Smooth muscle cell (in vitro differentiated cells): ENCODE results near the gene ATG2B. TPM values are rescaled to one million over a fixed set of nuclear protein-coding genes. Genes with fewer than 3 reads are reported as not detected.

ENCODE experiments used
- DNase-seq: peaks from one replicate; lab custom pipeline; 2025; ENCODE audit not compliant: unreplicated experiment; lab: John Stamatoyannopoulos, UW
- H2AFZ ChIP-seq: fragments of 200-600 bp; sonication (generic); 2 replicates; pipeline ENCODE4 v1.6.0; 2016; ENCODE audit warnings: antibody characterized with exemption, low read depth, mild to moderate bottlenecking
- H3F3A ChIP-seq: fragments of 200-600 bp; sonication (generic); 2 replicates; pipeline ENCODE4 v1.6.0; 2017; ENCODE audit warnings: antibody characterized with exemption, low read depth
- H3K27ac ChIP-seq: fragments of 200-600 bp; sonication (generic); 2 replicates; pipeline ENCODE4 v1.5.1; 2016; ENCODE audit warnings: low read depth, mild to moderate bottlenecking
- H3K27me3 ChIP-seq: fragments of 200-600 bp; sonication (generic); 2 replicates; pipeline ENCODE4 v1.6.1; 2016; ENCODE audit warnings: low read depth, mild to moderate bottlenecking
- H3K36me3 ChIP-seq: fragments of 200-600 bp; sonication (generic); 2 replicates; pipeline ENCODE4 v1.5.1; 2016; ENCODE audit warnings: low read depth
- H3K4me1 ChIP-seq: fragments of 200-600 bp; sonication (generic); 2 replicates; pipeline ENCODE4 v1.5.1; 2016; ENCODE audit warnings: low read depth
- H3K4me2 ChIP-seq: fragments of 200-600 bp; sonication (generic); 2 replicates; pipeline ENCODE4 v1.6.0; 2016; ENCODE audit warnings: mild to moderate bottlenecking
- H3K4me3 ChIP-seq: fragments of 200-600 bp; sonication (generic); 2 replicates; pipeline ENCODE4 v1.5.1; 2016; ENCODE audit warnings: mild to moderate bottlenecking
- H3K79me2 ChIP-seq: fragments of 200-600 bp; sonication (generic); 2 replicates; pipeline ENCODE4 v1.6.0; 2016; ENCODE audit warnings: low read depth, mild to moderate bottlenecking
- H3K9ac ChIP-seq: fragments of 200-600 bp; sonication (generic); 2 replicates; pipeline ENCODE4 v1.6.0; 2016; ENCODE audit warnings: low read depth
- H3K9me3 ChIP-seq: fragments of 200-600 bp; sonication (generic); replicated peaks from 2 replicates; pipeline ENCODE4 v1.5.1; 2016; ENCODE audit warnings: low read depth
- H4K20me1 ChIP-seq: fragments of 200-600 bp; sonication (generic); 2 replicates; pipeline ENCODE4 v1.6.0; 2016; ENCODE audit warnings: low read depth
- WGBS: methylation state at CpG from one replicate; pipeline ENCODE4 v1.1.7; 2016; ENCODE audit warnings: low lambda C conversion rate; 5-methylcytosine and 5-hydroxymethylcytosine counted together
- polyA plus RNA-seq: library from polyadenylated mRNA; unstranded; fragments of >200 nt; fragmentation: Nextera tagmentation; extraction: Ambion mirVana; gene quantifications from 2 replicates; pipeline ENCODE4 v1.2.1, GENCODE V29; 2016
- total RNA-seq: library from RNA; depleted of rRNA; stranded (reverse); fragments of >200 nt; gene quantifications from 2 replicates; pipeline ENCODE4 v1.2.3, GENCODE V29; 2014
- TF ChIP-seq, protein P1 (sequence below): fragments of 200-600 bp; sonication (generic); IDR thresholded peaks from 2 replicates; pipeline ENCODE4 v1.5.1; 2017; ENCODE audit warnings: borderline replicate concordance, mild to moderate bottlenecking, antibody characterized with exemption; ENCODE audit not compliant: insufficient read depth, poor library complexity, severe bottlenecking

Gene ATG2B
- total and polyA plus RNA-seq, 2 experiments from 2014 or later, result 1.9 to 21.5 TPM

DNA sequence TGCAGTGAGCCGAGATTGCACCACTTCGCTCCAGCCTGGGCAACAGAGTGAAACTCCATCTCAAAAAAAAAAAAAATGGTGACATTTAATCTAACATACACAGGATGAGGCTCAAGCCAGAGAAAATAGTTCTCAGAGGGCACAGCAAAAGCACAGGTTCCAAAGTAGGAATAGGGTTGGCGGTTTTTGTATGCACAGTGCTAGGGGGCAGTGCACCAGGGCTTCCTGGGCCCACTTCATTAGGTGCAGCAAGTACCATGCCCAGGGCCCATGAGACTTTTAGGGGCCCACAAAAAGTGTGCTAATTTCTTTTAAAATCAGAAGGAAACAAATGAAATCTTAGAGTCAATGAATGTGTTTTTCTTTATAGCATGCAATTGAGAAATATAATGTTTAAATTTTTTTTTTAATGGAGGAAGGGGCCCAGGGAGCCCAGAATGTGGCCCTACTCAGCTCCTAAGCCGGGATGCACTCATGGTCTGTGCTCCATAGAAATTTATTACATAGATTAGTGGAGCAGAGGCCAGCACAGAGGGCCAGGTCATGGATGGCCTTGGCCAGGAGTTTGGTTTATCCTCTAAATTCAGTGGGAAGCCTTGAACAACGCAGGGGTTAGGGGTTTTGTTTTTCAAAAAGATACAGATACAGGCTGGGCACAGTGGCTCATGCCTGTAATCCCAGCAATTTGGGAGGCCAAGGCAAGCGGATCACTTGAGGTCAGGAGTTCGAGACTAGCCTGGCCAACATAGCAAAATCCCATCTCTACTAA lies 31.1 kb upstream of the ATG2B start:
- DNase-seq, result no peak
- Histone ChIP-seq H3K9me3 (no peaks in the 10 kb centered on the region), H3K4me3 (no peak overlapping the region), H3K9ac (no peak overlapping the region), H2AFZ (no peak overlapping the region), H3K4me1 (peaks cover 8% of the 10 kb centered on the region), H3K27me3 (no peaks in the 10 kb centered on the region), H3K36me3 (no peaks in the 10 kb centered on the region), H3F3A (peaks cover 7% of the 10 kb centered on the region), H4K20me1 (no peaks in the 10 kb centered on the region), H3K4me2 (no peak overlapping the region), H3K27ac (no peak overlapping the region), H3K79me2 (no peaks in the 10 kb centered on the region)
- WGBS, result 96% methylated on average over 7 of the region's 7 CpGs
- TF ChIP-seq, protein P1, sequence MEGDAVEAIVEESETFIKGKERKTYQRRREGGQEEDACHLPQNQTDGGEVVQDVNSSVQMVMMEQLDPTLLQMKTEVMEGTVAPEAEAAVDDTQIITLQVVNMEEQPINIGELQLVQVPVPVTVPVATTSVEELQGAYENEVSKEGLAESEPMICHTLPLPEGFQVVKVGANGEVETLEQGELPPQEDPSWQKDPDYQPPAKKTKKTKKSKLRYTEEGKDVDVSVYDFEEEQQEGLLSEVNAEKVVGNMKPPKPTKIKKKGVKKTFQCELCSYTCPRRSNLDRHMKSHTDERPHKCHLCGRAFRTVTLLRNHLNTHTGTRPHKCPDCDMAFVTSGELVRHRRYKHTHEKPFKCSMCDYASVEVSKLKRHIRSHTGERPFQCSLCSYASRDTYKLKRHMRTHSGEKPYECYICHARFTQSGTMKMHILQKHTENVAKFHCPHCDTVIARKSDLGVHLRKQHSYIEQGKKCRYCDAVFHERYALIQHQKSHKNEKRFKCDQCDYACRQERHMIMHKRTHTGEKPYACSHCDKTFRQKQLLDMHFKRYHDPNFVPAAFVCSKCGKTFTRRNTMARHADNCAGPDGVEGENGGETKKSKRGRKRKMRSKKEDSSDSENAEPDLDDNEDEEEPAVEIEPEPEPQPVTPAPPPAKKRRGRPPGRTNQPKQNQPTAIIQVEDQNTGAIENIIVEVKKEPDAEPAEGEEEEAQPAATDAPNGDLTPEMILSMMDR, result no peak

DNA sequence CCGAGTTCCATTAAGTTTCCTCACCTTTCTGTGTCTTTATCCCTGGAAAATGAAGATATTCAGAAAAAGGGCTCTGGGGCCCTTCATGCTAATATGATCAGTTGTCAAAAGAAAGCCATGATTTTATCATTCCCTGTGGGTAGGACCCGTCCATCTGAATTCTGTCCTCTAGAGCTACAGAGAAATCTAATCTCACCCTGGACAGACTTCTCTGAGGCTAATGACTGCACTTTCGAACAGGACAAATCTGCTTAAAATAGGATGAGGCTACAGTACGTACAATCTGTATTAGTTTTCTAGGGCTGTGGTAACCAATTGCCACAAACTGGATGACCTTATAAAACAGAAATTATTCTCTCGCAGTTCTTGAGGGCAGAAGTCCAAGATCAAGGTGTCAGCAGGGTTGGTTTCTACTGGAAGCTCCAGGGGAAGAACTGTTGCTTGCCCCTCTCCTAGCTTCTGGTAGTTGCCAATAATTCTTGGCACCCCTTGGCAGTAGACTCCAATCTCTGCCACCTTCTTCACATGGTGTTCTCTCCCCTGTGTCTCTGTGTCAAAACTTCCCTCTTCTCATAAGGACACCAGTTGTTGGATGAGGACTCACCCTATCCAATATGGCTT lies 30.0 kb upstream of the ATG2B start:
- 84% methylated on average over 5 of the region's 5 CpGs for WGBS
- no peak overlapping the region for H3K27ac ChIP-seq
- peaks cover 8% of the 10 kb centered on the region for H3K4me1 ChIP-seq
- no peaks in the 10 kb centered on the region for H3K9me3 ChIP-seq
- no peaks in the 10 kb centered on the region for H3K79me2 ChIP-seq
- no peak for DNase-seq
- H3F3A ChIP-seq, result peaks cover 7% of the 10 kb centered on the region
- H3K9ac ChIP-seq, result no peak overlapping the region
- no peaks in the 10 kb centered on the region for H3K27me3 ChIP-seq
- peak overlapping the region; percentile 83 for H3K4me3 ChIP-seq
- peak overlapping the region; percentile 98 for H2AFZ ChIP-seq
- TF ChIP-seq, protein P1, result no peak
- H3K4me2 ChIP-seq, result peak overlapping the region; percentile 95
- no peaks in the 10 kb centered on the region for H4K20me1 ChIP-seq
- no peaks in the 10 kb centered on the region for H3K36me3 ChIP-seq

DNA sequence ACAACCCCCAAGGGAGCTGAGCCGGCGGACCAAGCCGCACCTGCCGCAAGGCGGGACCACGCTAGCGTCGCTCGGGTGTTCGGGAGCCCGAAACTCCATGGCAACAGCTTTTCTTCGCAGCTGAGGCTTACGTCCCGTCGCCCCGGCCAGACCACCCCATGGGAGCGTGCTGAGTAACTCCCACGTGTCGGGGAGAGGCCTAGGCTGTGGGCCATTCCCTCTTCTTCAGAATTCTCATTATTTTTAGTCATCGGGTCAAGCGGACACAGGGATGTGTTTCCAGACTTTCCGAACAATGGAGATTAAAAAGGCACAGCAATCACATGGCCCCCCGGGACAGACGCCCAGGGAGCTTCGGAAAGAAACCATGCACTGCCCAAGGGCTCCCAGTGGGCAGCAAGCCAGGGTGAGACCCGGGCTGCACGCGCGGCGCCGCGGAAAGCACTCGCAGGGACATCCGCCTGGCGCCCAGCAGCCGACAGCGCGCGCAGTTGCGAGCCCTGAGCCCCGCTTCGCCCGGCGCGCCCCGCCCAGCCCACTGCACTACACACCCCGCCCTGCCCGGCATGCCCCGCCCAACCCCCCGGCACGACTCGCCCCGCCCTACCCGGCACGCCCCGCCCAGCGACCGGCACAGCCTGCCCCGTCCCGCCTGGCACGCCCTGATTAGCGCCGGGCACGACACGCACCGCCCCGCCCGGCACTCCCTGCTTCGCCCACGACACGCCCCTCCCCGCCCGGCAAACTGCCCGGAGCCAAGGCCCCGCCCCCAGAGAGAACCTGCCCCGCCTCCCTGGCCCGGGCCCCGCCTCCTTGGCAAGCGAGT lies 28.4 kb upstream of the ATG2B start:
- peak overlapping the region; percentile 79 for H3K9ac ChIP-seq
- H3K4me1 ChIP-seq, result peaks cover 8% of the 10 kb centered on the region
- H2AFZ ChIP-seq, result peak overlapping the region; percentile 98
- peak overlapping the region; percentile 83 for H3K4me3 ChIP-seq
- WGBS, result 1% methylated on average over 57 of the region's 79 CpGs
- no peaks in the 10 kb centered on the region for H4K20me1 ChIP-seq
- peak overlapping the region; percentile 35 for H3K27ac ChIP-seq
- no peaks in the 10 kb centered on the region for H3K9me3 ChIP-seq
- peaks cover 7% of the 10 kb centered on the region for H3F3A ChIP-seq
- peaks cover 4% of the 10 kb centered on the region for H3K36me3 ChIP-seq
- peak; percentile 98 for DNase-seq
- no peaks in the 10 kb centered on the region for H3K79me2 ChIP-seq
- TF ChIP-seq, protein P1, result no peak
- peak overlapping the region; percentile 95 for H3K4me2 ChIP-seq
- H3K27me3 ChIP-seq, result no peaks in the 10 kb centered on the region
